D721Med (cell line): ENCODE measurements around the gene MSMP.

ENCODE experiments used
- DNase-seq: peaks from one replicate; pipeline ENCODE4 v3.0.0; 2011; ENCODE audit warnings: low spot score; ENCODE audit not compliant: insufficient read length
- FAIRE-seq: peaks from 2 replicates; lab custom pipeline; 2011; peaks lifted over from hg19 to GRCh38; lab: Jason Lieb, UNC
- CTCF ChIP-seq: IDR thresholded peaks from 2 replicates; pipeline ENCODE4 v1.5.1; 2012; ENCODE audit warnings: mild to moderate bottlenecking, control low read depth; ENCODE audit not compliant: insufficient read depth; ENCODE audit errors: missing control alignments

MSMP gene

GRCh38 chr9:35793461-35793860, 39.4 kb upstream of the MSMP start:
- TF ChIP-seq CTCF, result no peak
- DNase-seq (no peak), FAIRE-seq (no peak)

GRCh38 chr9:35792826-35793225, 38.8 kb upstream of the MSMP start:
- no peak for TF ChIP-seq CTCF
- FAIRE-seq (no peak), DNase-seq (no peak)

DNA sequence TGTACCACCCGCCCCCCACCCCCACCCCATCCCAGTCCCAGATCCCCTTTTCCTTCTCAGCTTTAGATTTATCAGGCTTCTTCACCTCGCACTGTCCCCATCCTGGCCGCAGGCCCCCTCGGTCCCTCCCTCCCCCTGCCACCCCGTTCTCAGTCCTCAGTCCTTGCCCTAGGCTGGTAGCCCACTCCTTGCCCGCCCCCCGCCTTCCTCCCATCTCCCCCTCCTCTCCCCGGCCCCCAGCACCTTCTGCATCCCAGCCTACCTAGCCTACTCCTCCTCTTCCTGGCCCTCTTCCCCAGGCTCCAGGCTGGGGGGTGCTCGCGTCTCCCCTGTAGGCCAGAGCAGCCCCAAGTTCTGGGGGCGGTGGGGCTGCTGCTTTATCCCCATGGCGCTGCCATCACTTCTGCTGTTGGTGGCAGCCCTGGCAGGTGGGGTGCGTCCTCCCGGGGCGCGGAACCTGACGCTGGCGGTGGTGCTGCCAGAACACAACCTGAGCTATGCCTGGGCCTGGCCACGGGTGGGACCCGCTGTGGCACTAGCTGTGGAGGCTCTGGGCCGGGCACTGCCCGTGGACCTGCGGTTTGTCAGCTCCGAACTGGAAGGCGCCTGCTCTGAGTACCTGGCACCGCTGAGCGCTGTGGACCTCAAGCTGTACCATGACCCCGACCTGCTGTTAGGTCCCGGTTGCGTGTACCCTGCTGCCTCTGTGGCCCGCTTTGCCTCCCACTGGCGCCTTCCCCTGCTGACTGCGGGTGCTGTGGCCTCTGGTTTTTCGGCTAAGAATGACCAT, 38.1 kb upstream of the MSMP start:
- DNase-seq, result no peak

GRCh38 chr9:35791297-35791921, 37.3 kb upstream of the MSMP start, which contains the start of gene NPR2:
Gene NPR2 (plus strand): TSS chr9:35791591. CDS start chr9:35792409, 818 bp downstream.
- no peak for DNase-seq
- no peak for TF ChIP-seq CTCF
- no peak for FAIRE-seq

More for the DNA sequence above, 38.1 kb upstream of the MSMP start:
- no peak for TF ChIP-seq CTCF
- no peak for FAIRE-seq

DNA sequence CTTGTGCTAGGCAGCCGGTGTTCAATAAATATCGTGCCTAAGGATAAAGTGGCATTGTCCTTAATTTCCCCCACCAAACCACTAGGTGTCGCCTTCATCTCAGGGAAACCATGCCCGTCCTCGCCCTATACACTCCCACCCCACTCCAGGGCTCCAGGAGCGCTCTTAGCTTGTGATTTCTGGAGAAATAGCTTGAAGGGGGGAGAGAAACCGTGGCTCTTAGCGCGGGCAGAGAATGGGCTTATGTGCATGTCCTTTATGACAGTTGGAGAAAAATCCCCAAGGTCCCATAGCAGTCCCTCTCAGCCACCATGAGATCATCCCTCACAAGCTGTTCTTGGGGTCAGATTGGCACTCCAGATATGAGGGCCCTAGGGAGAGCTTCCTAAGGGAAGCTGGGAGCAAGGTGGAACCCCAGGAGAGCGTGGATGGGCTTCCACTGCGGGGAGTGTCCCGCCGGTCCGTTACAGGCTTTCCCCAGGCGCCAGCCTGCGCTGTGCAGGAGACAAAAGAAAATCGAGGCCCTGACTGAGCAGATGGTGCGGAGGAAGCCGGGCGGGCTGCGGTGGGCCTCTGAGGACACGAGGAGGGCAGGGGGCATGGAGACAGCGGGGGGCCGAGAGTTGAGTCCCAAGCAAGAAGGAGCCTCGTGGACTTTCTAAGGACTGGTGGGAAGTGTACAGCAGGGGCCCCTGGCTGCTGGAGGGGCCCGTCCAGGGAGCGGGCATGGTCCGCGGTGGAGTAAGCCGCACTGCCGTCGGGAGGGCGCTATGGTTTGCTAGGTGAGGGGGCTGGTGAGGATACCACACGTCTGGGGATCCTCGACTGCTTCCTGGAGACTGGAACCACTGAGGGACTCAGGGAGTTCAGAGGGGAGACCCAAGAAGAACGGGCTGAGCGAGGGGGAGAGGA, 36.6 kb upstream of the MSMP start:
- FAIRE-seq, result peak; percentile 85
- DNase-seq, result peak; percentile 79
- peak; percentile 92 for TF ChIP-seq CTCF

- FAIRE-seq (no peak), DNase-seq (no peak)
- TF ChIP-seq CTCF, result no peak
These were observed 35.9 kb upstream of the MSMP start for GRCh38 chr9:35790025-35790384.
